ENCODE data around the gene DYNC1LI2.
A peak's percentile ranks its signal among the peaks of the same experiment; 100 is the strongest.

Gene DYNC1LI2

DNA sequence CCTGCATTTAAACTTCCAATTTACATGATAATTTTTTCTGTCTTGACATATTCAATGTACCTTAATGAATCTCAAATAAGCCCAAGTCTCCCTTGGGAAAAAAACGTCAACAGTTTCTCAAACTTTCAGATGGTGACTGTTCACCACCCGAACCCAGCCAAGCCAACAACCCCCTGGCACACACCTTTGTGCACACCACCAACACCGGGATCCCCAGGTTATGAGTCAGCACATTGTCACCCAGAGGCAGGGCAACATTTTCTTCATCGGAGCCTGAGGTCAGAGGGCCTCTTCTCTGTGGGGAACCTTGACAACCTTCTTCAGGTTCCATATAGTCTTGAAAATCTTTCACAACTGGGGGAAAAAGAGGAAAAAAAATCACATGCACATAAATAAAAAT, 15.5 kb downstream of the DYNC1LI2 start:
- no peak for DNase-seq

DNA sequence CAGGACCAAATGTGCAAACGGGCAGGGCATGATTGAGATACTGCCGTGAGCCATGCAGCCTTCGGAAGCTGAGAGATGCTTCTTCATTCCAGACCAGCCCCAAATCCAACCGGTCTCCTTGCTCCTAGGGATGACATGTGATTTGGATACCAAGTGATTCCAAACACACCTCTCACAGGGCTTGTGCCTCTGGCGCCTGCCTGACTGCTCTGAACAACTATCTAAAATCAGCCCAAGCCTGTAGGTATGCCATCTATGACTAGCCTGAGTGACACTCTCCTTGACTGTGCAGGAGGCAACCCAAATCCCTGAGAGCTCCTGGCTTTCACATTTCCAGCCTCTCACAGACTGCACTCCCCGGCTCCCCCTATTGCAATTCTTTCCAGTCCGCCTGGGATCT, 20.3 kb downstream of the DYNC1LI2 start:
- DNase-seq, result no peak

GRCh38 chr16:66728804-66729203, 22.6 kb downstream of the DYNC1LI2 start:
- DNase-seq, result no peak

DNA sequence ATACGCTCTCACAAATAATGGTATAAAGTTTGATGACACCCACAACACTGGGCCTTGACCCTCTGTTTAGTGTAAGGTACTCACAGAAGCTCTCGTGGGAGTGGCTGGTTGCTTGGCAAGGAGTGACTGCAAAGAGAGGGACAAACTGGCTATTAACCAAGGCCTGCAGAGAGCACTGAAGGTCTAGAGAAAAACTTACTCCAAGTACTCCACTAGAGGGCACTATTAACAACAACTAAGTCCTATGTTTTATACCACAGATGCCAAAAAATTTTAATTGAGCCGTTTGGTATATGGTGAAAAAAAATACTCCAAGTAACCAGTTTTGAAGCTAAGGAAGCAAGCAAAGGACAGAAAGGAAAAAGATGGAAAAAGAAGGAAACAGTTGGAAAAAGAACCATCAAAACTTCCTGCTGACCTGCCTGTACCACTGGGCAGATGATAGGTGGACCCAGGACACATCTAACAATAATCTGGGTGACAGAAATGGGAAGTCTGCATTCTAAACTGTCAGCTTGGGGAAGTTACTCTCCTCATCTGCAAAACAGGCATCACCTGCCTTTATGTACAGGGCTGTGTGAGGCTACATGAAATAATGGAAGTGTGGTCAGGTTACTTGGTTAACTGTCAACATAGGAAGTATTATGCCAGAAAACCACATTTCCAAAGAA, 23.2 kb downstream of the DYNC1LI2 start:
- peak; percentile 67 for DNase-seq

GRCh38 chr16:66720766-66721165, 30.6 kb downstream of the DYNC1LI2 start:
- DNase-seq, result no peak

- no peak for DNase-seq
Observed at GRCh38 chr16:66719246-66719645, 32.2 kb downstream of the DYNC1LI2 start.

GRCh38 chr16:66717776-66718175, 33.6 kb downstream of the DYNC1LI2 start:
- no peak for DNase-seq

DNA sequence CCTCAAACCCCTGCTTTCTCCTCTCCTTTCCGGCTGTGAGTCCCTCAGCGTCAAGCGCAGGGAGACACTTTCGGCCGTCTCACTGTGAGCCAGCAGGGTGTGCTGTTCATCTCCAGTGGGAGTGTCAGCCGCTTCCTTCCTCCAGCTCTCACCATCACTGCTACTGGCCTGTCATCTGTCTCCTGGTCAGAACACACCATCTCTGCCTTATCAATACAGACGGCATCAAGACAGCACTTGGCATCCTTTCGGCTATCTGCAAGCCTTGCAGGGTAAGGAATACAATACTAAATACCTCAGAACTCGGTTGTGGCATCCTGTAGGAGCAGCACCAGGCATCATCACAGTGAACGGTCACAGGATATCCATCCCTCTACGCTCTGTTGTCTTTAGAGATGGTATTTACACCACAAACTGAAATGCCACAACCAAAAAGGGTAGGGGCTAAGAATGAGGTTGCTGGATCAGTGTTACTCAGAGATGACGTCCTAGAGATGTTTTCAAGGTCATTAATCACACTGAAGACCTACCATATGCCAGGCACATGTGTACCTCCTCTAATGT, 34.2 kb downstream of the DYNC1LI2 start:
- peak; percentile 70 for DNase-seq

DNA sequence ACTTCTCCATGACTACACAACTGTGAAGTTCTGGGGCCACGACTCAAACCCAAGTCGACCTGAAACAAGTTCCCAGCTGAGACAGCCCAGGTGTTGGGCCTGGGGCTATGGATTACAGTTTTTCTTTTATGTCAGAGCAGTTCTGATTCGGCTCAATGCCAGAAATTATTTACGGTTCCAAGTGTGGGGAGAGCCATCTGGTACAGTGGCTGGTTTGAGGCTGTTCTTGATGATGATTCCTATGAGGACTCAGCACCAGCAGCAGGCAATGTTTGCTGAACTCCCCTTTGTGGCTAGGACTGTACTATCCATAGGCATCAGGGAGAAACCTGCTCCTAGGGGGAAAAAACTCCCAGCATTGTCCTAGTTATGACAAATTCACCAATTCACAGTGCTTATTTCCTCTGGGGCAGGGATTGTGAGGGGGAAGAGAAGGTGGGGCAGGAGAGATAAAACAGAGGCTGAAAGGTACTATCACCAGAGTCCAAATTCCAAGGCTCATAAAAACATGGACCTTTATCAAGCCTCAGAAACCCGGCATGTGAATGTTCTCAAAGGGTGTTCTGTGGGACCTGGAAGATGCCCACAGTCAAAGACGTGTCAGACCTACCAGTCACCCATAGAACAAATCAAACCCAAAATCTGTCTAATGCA, 36.6 kb downstream of the DYNC1LI2 start:
- DNase-seq, result peak; percentile 5

GRCh38 chr16:66714062-66714461, 37.3 kb downstream of the DYNC1LI2 start:
- DNase-seq, result no peak

DNA sequence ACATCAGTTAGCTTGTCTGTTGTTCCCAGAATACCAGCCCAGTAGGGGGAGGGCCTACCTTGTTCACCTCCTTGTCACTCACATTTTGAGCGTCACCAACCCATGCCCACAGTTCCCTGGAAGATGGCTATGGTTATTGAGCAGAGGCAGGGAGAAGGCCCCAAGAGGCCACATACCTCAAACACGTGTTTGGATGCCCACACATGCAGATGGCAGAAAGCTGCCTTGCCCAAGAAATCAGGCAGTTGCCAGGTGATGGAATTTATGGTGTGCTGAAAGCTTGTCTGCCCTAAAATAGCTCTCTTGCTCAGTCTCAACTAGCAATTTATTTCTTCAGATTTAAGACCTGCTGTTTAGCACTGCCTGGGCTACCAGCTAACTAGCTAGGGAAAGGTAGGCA, 38.3 kb downstream of the DYNC1LI2 start:
- DNase-seq, result no peak

DNA sequence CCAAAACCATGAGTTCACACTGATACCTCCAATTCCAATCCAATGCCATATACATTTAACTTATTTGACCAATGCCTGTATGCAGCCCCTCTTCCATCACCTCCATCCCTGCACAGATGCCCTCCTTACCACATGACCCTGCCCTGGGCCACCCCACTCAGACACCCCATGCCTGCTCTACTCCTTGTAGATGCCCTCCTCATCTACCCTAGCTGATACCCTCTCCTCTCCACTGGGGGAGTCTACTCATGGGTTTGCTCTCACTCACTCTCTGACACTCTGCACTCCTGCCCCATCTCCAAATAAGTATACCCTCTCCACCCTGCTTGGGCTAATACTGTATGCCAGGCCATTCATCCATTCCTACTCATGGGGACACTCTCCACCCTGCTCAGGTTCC, 38.9 kb downstream of the DYNC1LI2 start:
- no peak for DNase-seq

DNA sequence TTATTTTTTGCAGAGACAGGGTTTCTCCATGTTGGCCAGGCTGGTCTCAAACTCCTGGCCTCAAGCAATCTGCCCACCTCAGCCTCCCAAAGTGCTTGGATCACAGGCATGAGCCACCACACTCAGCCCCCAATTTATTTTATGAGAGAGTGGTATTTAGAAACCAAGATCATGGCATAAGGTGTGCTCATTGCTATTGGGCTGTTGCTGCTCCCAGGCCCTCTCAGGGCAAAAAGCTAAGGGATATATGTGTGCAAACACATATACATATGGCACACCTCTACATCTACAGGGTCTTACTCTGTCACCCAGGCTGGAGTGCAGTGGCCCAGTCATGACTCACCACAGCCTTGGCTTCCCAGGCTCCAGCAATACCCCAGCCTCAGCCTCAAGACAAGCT, 39.8 kb downstream of the DYNC1LI2 start:
- no peak for DNase-seq

DNA sequence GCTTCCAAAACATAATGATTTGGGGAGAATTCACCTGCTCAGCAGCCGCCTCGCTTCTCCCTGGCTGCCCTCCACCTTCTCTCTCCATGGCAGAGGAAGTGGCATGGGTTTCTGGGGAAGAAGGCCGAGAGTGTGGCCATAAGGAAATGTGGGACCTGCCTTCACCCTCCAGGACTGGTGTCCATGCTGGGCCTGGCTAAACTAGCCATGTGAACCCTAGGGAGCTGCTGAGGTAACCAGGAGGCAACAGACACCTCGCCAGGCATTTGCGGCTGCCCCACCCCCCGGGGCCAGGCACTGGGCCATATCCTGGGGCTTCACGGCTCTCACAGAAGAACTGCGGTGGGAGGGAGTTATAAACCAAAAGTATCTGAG, 44.9 kb downstream of the DYNC1LI2 start:
- no peak for DNase-seq

DNA sequence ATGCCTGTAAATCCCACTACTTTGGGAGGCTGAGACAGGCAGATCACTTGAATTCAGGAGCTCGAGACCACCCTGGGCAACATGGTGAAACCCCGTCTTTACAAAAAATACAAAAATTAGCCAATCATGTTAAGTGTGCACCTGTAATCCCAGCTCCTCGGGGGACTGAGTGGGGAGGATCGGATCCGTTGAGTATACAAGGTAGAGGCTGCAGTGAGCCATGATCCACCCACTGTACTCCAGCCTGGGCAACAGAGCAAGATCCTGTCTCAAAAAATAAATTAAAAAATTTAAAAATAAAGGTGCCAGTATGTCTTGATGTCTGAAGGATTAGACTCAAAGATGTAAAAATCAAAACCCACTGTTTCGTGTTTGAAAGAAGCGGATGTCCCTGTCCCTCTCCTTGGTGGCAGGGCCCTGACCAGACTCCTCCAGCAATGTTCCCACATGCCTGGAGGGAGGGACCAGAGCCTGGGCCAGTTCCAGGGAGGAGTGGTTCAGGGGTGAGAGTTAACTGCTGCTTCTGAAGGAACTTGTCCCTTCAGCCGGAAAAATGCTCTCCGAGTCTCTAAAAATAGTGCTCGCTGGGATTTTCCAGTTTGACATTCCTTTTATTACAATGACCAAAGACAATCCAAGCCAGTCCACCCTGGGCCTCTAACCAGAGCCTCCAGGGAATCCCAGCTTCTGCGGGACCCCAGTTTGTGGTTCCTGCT, 45.5 kb downstream of the DYNC1LI2 start:
- DNase-seq, result no peak

DNA sequence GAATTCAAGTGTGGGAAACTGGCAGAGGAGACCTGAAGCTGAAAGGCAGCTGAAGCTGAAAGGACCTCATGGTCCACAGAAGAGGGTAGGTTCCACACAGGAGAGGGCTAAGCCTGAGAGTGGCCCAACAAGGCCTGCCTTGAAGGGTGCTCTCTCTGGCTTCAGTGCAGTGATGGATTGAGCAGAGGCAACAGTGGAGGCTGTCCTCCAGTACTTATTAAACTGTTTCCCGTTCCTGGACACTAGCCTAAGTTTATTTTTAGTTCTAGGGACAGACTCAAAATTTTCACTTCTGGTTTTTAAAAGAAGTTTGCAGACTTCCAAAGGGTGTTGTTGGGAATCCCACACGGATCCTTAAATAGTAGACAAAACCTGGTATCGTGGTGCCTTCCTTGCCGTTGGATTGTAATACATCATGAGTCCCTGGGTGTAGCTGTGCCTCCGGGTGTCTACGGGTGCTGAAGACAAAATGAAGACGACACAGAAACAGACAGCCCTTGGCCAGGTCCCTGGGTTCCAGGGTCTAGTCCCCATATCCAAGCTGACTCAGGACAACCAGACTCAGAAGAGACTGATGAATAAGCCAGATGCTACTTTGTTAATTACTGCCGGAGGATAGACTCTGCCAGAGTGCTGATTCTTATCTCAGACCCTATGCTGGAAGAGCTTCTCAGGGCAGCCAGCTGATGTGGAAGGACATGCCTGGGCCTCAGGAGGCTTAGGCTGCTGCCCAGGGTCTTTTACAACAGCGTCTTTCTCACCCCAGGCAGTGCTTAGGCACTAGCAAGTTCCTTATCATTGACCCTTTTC, 47.8 kb downstream of the DYNC1LI2 start:
- peak; percentile 25 for DNase-seq

DNA sequence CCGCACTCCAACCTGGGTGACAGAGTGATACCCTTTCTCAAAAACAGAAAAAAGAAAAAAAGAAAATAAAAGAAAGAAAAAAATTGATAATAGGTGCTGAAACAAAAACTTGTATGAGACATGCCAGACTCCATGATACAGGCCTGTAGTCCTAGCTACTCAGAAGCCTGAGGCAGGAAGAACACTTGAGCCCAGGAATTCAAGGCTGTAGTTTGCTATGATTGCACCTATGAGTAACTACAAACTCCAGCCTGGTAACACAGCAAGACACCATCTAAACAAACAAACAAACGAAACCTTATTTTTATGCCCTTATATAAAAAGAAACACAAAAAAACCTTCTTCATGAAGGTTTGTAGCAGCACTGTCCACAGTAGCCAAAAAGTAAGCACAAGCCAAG, 49.9 kb downstream of the DYNC1LI2 start:
- no peak for DNase-seq

GRCh38 chr16:66701026-66701425, 50.4 kb downstream of the DYNC1LI2 start:
- DNase-seq, result no peak

GRCh38 chr16:66699898-66700297, 51.5 kb downstream of the DYNC1LI2 start:
- no peak for DNase-seq

DNA sequence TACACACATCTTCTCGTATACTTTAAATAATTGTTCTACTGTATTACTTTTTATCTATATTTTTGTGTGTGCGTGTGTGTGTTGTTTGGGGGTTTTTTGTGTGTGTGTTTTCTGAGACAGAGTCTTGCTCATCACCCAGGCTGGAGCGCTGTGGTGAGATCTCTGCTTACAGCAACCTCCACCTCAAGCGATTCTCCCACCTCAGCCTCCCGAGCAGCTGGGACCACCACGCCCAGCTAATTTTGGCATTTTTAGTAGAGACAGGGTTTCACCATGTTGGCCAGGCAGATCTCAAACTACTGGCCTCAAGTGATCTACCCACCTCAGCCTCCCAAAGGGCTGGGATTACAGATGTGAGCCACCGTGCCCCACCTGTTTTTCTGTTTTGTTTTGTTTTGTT, 53.4 kb downstream of the DYNC1LI2 start:
- DNase-seq, result no peak

- DNase-seq, result peak; percentile 89
Observed at GRCh38 chr16:66696669-66697630, 54.5 kb downstream of the DYNC1LI2 start, which contains the start of gene CMTM4. Gene CMTM4, minus strand, starts transcription at chr16:66696743. Its CDS starts 218 bp downstream, at chr16:66696525.
